HG03457 (cell line): ENCODE results near the gene ACAN.

Experiments used
- ATAC-seq: cut with Tn5 transposase; IDR thresholded peaks from one replicate; pipeline ENCODE4 v1.9.1; 2021; ENCODE audit warnings: moderate number of reproducible peaks; ENCODE audit not compliant: unreplicated experiment

ACAN gene

DNA sequence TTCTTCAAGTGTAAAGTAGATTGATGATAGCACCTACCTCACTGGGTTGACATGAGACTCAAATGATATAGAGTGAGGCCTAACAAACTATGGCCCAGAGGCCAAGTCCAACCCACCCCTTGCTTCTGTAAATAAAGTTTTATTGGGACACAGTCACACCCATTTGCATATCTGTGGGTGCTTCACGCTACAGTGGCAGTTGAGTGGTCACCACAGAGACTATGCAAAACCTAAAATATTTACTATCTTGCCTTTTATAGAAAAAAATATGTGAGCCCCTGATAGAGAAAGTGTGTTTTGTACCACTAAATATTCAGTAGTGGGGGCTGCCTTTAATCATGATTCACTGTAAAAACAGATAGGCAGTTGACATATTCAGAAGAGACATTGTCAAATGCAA is 38.0 kb downstream of the ACAN start:
- no peak for ATAC-seq

DNA sequence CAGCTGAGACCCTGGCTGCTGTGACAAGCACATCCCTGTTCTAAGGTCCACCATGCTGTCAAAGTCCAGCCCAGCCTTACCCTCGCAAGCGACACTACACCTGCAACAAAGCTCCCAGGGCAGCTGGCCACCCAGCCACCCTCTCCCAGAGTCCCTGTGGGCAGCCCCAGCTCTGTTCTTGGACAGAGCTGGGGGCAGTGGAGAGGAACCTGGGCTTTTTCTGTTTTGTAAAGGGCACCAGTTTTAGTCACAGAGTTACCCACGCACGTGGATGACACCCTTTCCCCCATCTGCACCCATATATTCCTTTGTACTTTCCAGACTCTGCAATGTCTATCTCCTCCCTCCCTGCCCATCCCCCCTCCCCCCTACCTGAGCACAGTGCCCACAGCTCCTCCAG is 38.9 kb downstream of the ACAN start:
- no peak for ATAC-seq

GRCh38 chr15:88843334-88843733 is 40.1 kb downstream of the ACAN start:
- no peak for ATAC-seq

DNA sequence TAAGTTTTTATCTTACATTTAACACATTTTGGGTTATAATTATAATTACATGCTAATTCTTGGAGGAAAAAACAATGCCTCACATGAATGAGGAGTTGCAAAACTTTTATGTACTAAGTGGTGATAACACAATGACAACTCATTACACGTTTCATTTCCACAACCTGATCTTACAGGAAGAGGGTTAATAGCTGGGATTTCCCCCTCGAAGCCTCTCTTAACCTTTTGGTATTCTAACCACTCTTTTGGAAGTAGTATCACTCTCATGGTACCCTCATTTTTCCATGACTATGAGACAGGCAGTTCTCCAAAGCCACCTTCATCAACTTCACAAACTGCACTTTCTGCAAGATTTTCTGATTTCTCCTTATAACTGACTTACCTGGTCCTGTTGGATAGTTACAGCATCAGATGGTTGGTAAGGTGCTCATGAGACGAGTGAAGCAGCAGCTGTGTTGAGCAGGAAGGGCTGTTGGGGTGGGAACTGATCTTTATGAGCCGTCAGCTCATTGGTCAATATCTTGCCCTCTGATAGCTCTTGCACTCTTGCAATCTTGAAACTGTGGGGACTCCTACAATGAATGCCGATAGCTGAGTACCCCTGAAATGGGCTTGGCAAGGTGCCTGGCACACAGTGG is 41.6 kb downstream of the ACAN start:
- ATAC-seq, result no peak

- ATAC-seq, result no peak
These were observed 42.4 kb downstream of the ACAN start for GRCh38 chr15:88845616-88846015.

GRCh38 chr15:88847144-88847543 is 43.9 kb downstream of the ACAN start:
- ATAC-seq, result no peak

DNA sequence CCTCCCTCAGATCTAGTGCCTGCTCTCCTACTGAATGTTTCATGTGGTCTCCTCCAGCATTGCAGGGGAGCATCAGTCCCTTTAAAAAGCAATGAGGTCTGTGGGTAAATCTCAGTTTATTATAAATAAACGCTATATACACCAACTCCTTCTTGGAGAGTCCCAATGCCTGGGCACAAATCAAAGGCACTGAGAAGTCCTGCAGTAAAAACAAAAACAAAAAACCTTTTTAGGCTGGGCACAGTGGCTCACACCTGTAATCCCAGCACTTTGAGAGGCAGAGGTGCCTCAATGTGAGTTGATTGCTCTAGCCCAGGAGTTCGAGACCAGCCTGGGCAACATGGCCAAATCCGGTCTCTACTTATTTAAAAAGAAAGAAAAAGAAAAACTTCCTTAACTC is 45.0 kb downstream of the ACAN start:
- ATAC-seq, result no peak

- ATAC-seq, result no peak
These were observed 46.3 kb downstream of the ACAN start for GRCh38 chr15:88849376-88850072.

- ATAC-seq, result no peak
These were observed 49.2 kb downstream of the ACAN start for GRCh38 chr15:88852476-88852875.

DNA sequence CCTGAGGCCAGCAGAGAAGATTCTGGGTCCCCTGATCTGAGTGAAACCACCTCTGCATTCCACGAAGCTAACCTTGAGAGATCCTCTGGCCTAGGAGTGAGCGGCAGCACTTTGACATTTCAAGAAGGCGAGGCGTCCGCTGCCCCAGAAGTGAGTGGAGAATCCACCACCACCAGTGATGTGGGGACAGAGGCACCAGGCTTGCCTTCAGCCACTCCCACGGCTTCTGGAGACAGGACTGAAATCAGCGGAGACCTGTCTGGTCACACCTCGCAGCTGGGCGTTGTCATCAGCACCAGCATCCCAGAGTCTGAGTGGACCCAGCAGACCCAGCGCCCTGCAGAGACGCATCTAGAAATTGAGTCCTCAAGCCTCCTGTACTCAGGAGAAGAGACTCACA is 55.7 kb downstream of the ACAN start:
- no peak for ATAC-seq

- no peak for ATAC-seq
These were observed 56.3 kb downstream of the ACAN start for GRCh38 chr15:88859550-88859949.

GRCh38 chr15:88860212-88860611 is 57.0 kb downstream of the ACAN start:
- no peak for ATAC-seq

GRCh38 chr15:88863412-88863811 is 60.2 kb downstream of the ACAN start:
- ATAC-seq, result no peak

- ATAC-seq, result no peak
These were observed 61.7 kb downstream of the ACAN start for GRCh38 chr15:88864861-88865497.

DNA sequence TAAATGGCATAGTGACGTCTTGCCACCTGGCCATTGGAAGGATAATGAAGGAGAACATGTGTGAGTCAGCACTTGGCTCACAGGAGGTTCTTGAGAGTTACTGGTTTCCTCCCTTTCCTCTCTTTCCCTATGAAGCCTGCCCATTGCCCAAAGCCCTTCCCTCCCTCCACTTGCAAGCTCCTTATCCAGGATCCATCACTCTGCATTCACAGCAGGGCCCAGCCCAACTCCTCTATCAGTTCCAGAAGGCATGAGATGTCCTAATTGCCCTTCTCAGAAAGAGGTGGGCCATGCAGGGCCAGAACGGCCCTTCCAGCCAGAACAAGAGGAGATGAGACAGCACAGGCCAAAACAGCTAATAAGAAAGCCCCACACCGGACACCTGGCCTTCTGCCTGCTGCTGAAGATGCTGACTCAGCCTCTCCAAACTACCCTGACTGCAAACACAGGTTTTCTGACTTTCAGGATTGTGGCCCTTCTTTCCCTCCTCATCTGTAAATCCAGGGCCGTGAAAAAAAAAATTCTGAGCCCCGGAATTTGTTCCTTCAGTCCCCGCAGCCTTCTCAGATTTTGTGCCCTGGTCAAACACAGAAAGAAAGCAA is 62.4 kb downstream of the ACAN start:
- ATAC-seq, result no peak

DNA sequence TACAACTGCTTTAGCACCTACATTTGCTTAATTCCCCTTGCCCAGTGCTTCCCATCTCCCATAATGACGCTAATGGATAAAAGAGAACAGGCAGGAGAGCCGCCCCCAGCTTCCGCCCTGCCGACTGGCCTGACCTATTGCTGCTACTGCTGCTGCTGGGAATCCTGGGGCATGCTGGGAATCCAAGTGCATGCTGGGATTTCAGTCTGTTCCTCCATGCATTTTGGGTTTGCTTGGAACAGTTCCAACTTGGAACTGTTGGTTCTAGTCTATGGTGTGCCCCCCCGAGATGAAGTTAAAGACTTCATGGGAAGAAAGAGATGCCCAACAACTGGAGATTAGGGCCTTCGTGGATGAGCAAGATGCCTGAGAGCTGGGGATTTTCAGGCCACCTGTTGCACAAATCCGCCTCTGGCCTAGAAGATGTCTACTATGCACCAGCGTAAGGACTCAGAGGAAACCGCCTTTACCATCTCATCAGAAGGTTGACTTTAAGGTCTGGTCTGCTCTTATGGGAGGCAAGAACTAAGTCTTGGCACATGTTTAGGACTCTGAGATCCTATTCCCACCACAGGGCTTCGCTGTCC is 63.2 kb downstream of the ACAN start:
- ATAC-seq, result no peak

GRCh38 chr15:88871313-88871712 is 68.1 kb downstream of the ACAN start:
- no peak for ATAC-seq

GRCh38 chr15:88872106-88872505 is 68.9 kb downstream of the ACAN start:
- ATAC-seq, result no peak

- ATAC-seq, result no peak
These were observed 69.5 kb downstream of the ACAN start for GRCh38 chr15:88872706-88873105.

DNA sequence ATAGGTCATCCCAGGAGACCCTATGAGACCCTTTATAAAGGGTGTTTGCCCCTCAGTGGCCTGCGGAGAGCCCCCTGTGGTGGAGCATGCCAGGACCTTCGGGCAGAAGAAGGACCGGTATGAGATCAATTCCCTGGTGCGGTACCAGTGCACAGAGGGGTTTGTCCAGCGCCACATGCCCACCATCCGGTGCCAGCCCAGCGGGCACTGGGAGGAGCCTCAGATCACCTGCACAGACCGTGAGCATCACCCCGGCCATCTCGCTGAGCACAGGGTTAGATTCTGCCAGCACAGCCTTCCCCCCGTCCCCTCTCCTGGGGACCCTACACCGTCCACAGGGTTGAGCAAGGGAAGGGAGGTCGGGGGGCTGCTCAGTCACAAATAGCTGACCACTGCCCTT is 70.5 kb downstream of the ACAN start:
- ATAC-seq, result no peak

GRCh38 chr15:88874275-88874674 is 71.0 kb downstream of the ACAN start:
- ATAC-seq, result no peak

DNA sequence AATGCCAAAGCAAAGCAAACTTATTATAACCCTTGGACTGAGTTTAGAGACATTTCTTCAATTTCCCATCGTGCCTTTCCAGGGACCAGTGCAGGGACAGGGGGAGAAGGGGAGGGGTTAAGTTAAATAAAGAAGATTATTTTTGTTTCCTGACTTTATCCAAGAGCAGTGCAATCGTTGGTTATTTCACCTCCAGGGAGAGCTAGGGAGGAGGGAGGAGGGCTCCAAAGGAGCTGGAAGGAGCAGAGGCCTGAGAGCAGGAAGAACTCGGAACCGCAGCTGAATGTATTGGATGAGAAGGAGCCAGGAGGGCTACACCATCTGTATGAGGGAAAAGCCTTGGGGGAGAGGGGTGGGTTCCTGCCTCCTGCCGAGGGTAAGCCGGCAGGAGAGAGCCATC is 71.4 kb downstream of the ACAN start:
- ATAC-seq, result no peak
